Measurements from ENCODE around the gene ALG12. TPM values are rescaled to one million over a fixed set of nuclear protein-coding genes. Genes with fewer than 3 reads are reported as not detected.

Gene ALG12
- total RNA-seq = 36.7 TPM

GRCh38 chr22:49917974-49918910, at the start of gene ALG12, which contains the start of gene CRELD2:
ALG12 (minus strand) TSS chr22:49918438; CDS start chr22:49913765, 4,673 bp downstream.
CRELD2 (plus strand) TSS chr22:49918634; CDS start chr22:49918770, 136 bp downstream.
- DNase-seq (ENCODE audit: low spot score) = peak; percentile 98

- DNase-seq (ENCODE audit: low spot score) = peak; percentile 42
Observed at GRCh38 chr22:49967706-49968208, 49.5 kb upstream of the ALG12 start.

DNA sequence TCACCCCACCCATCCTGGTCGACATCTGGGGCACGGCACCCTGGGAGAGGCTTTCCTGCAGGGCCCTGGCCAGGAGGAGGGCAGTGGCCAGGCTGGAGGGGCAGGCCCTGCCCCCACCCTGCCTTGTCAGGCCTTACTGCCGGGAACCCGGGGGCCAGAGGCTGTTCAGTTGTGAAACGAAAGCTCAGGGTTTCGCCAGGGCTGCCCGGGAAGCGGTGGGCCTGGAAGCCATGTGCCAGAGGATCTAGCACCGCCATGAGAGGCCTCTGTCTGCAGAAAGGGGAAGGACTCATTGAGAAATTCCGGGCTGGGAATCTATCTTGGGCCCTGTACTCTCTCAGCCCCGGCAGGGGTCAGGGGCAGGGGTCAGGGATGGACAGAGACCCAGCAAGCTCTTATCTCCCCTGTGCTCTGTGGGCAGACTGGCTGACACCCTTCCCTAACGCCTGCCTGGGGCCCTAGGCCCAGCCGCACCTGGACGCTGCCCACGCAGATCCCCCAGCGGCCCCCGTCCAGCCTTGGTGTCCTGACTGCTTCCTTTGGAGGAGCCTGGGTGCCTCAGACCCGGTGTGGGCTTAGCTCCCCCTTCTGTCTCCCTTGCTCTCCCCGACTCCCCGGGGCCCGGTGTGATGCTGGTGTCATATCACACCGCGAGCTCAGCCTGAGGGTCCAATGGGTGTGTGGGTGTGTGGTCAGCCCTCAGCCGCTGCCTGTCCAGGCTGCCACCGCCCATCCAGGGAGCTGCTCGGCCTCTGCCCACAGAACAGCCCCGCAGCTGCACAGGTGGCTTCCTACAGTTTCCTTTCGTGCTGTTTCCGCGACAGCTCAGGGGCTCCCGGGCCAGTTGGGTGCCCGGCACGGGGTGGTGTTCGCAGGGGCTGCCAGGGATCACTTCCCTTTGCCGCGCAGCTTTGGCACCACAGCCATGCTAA, 48.8 kb upstream of the ALG12 start:
- peak; percentile 40 for DNase-seq (ENCODE audit: low spot score)

DNA sequence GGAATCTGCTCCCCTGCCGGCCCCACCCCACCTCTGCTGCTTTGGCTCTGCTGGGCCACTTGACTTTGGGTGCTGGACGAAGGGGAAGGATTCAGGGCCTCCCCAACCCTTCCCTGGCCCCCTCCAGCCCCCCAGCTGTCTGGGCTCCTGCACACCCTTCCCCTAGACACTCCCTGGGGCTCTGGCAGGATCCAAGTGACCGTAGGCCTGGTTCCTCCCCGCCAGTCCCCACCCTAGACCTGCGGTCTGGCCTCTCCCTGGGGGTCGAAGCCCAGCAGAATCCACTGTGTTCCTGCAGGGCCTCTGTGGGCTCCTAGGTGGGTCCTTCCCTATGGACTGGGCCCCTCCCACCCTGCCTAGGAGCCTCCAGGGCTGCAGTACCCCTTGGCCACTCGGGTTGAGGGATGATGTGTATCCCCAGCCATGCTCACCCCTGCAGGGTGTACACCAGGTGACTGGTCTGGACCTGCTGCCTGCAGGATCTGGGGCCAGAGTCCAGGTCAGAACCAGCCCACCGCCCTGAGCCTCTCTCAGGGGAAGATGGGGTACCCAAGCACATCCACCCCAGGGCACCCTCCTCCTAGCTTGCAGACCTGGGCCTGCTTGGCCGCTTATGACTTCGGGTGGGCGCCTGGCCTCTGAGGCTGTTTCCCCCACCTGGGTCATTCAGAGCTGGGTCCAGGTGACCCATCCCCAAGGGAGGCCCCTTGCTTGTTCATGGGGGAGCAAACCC, 48.0 kb upstream of the ALG12 start:
- no peak for DNase-seq (ENCODE audit: low spot score)

DNA sequence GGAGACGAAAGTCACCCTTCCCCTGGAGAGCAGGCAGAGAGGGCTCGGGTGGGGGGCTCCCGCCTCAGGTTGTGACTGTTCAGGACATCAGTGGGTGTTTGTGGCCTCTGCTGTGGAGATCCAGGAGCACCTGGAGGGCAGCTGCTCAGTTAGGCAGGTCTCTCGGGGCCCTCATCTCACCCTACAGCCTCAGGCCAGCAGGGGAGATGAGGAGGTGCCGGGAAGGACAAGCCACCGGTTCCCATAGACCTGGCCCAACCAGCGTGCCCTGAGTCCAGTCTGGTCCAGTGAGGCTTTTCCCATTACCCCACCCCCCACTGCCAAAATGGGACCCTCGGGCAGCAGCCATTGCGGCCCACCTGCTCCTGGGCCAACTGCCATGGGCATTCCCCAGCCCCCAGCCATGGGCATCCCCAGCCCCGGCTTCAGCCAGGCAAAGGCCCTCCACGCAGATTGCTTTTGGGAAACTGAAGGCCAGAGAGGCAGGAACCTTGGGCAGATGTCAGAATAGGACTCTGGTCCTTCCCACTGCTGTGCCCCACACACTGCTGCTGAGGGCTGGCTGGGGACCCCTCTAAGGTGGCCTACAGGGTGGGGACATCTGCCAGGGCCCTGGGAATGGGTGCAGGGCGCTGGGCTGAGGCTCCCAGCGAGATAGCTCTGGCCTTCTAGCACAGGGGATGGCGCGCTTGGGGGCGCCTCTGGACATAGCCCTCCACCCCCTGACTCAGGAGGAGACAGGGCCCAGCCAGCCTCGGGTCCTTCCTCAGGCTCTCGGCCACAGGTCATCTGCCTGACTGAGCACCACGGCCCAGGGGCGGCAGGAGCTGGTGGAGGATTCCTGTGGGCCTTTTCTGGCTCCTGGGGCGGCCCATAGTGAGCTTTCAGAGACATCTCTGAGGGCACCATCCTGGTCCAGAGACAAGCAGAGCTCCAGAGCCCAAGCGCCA, 47.1 kb upstream of the ALG12 start:
- DNase-seq (ENCODE audit: low spot score) = peak; percentile 8

- DNase-seq (ENCODE audit: low spot score) = peak; percentile 10
Observed at GRCh38 chr22:49964136-49965090, 46.2 kb upstream of the ALG12 start.

- peak; percentile 69 for DNase-seq (ENCODE audit: low spot score)
Observed at GRCh38 chr22:49963647-49964026, 45.4 kb upstream of the ALG12 start.

DNA sequence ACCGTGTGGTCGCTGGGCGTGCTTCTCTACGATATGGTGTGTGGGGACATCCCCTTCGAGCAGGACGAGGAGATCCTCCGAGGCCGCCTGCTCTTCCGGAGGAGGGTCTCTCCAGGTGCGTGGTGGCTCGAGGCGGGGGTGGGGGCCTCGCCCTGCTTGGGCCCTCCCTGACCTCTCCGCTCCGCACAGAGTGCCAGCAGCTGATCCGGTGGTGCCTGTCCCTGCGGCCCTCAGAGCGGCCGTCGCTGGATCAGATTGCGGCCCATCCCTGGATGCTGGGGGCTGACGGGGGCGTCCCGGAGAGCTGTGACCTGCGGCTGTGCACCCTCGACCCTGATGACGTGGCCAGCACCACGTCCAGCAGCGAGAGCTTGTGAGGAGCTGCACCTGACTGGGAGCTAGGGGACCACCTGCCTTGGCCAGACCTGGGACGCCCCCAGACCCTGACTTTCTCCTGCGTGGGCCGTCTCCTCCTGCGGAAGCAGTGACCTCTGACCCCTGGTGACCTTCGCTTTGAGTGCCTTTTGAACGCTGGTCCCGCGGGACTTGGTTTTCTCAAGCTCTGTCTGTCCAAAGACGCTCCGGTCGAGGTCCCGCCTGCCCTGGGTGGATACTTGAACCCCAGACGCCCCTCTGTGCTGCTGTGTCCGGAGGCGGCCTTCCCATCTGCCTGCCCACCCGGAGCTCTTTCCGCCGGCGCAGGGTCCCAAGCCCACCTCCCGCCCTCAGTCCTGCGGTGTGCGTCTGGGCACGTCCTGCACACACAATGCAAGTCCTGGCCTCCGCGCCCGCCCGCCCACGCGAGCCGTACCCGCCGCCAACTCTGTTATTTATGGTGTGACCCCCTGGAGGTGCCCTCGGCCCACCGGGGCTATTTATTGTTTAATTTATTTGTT, 44.8 kb upstream of the ALG12 start:
- peak; percentile 10 for DNase-seq (ENCODE audit: low spot score)

DNA sequence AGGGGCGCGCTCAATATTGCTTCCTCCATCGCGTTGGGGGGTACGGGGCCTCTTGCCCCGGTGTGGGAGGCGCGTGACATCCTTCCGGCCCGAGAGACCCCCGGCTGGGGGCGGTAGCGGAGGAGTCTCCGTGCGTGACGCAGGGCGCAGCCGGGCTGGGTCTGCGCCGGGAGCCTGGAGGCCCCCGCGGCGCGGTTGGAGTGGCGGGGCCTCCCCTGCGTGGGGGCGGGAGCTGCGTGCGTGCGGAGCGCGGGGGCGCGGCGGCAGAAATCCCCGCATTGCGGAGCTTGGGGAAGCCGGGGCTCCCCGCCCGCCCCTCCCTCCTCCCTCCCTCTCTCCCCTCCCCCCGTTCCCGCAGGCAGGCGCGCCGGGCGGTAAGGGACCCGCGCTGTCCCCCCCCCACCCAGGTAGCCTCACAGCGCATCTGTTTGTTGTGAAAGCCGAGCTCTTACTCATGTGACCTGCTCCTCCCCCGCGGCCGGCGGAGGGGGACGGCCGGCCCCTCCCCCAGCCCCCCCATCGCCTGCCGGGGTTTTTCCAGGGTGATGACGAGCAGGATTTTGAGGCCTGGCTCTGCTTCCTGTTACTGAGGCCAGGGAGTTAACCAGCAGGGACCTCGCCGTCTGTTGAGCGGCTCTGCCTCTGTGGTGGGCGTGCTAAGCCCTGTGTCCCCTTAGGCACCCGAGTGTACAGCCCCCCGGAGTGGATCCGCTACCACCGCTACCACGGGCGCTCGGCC, 43.9 kb upstream of the ALG12 start:
- DNase-seq (ENCODE audit: low spot score) = peak; percentile 91

GRCh38 chr22:49961601-49962011, 43.4 kb upstream of the ALG12 start:
- no peak for DNase-seq (ENCODE audit: low spot score)

- DNase-seq (ENCODE audit: low spot score) = no peak
Observed at GRCh38 chr22:49961005-49961600, 42.9 kb upstream of the ALG12 start.

DNA sequence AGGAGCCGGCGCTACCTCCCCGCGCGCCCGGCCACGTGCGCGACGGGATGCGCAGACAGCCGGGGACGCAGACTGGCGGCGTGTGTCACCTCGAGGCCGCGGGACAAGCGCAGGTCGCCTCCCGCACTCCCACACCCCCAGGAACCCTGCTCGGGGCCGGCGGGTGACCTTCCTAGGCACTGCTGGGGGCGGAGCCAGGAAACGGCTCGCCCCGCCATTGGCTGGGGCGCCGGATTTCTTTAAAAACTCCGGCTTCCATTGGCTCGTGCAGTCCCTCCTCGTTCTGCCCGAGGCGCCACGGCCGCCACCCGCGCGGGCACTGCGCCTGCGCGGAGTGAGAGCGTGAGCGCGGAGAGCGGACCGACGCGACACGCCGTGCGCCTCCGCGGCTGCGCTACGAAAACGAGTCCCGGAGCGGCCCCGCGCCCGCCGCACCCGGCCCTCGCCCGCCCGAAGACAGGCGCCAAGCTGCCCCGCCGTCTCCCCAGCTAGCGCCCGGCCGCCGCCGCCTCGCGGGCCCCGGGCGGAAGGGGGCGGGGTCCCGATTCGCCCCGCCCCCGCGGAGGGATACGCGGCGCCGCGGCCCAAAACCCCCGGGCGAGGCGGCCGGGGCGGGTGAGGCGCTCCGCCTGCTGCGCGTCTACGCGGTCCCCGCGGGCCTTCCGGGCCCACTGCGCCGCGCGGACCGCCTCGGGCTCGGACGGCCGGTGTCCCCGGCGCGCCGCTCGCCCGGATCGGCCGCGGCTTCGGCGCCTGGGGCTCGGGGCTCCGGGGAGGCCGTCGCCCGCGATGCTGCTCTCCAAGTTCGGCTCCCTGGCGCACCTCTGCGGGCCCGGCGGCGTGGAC, 42.1 kb upstream of the ALG12 start, which contains the start of gene PIM3:
Gene PIM3, plus strand, starts transcription at position 614 of the 846 bp plus-strand sequence. Its CDS starts 176 bp downstream, at position 790.
- DNase-seq (ENCODE audit: low spot score) = peak; percentile 94

DNA sequence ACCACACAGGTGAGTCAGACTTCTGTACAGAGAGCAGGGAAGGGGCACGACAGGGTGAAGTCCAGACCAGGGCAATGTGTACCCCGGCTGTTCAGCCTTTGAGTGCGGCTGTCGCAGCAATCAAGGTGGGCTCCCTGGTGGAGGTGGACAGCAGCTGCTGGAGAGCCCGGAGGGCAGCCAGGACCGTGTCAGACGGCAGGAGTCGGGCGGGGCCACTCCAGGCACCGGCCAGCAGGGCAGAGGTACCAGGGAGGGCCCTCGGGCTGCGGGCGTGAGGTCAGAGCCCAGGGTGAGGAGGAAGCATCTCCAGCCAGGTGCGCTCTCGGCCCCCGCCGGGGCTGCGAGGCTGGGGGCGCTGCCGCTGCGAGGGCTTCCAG, 41.5 kb upstream of the ALG12 start:
- DNase-seq (ENCODE audit: low spot score) = no peak

- no peak for DNase-seq (ENCODE audit: low spot score)
Observed at GRCh38 chr22:49958931-49959781, 40.9 kb upstream of the ALG12 start.

All from mucosa of gallbladder (tissue), 1 donor.